HepG2 (cell line): ENCODE measurements around the gene ZNF770. TPM values are rescaled to one million over a fixed set of nuclear protein-coding genes. Genes with fewer than 3 reads are reported as not detected.

Source experiments
- ASH2L ChIP-seq: fragments of 300-600, 200-600 bp; sonication (generic); IDR thresholded peaks from 2 replicates; pipeline ENCODE4 v1.7.0; 2017; ENCODE audit warnings: low read depth, mild to moderate bottlenecking, moderate library complexity, mixed read lengths, low read length; ENCODE audit not compliant: insufficient read length
- CEBPG ChIP-seq: IDR thresholded peaks from 2 replicates; pipeline ENCODE4 v1.6.1; 2016
- HNRNPK ChIP-seq: fragments of 200-400 bp; formaldehyde crosslinking; IDR thresholded peaks from 2 replicates; pipeline ENCODE4 v1.6.1; 2018; ENCODE audit warnings: low read length, low read depth, moderate library complexity, mild to moderate bottlenecking; ENCODE audit not compliant: poor library complexity, severe bottlenecking
- IRX3 ChIP-seq: sonication (generic); formaldehyde crosslinking; IDR thresholded peaks from 2 replicates; pipeline ENCODE4 v1.8.1; 2023; ENCODE audit warnings: mild to moderate bottlenecking, low read depth, missing genetic modification reagents, borderline replicate concordance
- KDM2A ChIP-seq: sonication (generic); formaldehyde crosslinking; IDR thresholded peaks from 2 replicates; pipeline ENCODE4 v1.4.0; 2020; ENCODE audit warnings: low read depth, missing genetic modification reagents, borderline replicate concordance
- MLLT10 ChIP-seq: sonication (generic); formaldehyde crosslinking; IDR thresholded peaks from 2 replicates; pipeline ENCODE4 v1.4.0; 2020; ENCODE audit warnings: missing genetic modification reagents
- MTA3 ChIP-seq: sonication (generic); formaldehyde crosslinking; IDR thresholded peaks from 2 replicates; pipeline ENCODE4 v1.4.0; 2020; ENCODE audit warnings: missing genetic modification reagents
- NFATC3 ChIP-seq: sonication (generic); formaldehyde crosslinking; IDR thresholded peaks from 2 replicates; pipeline ENCODE4 v1.5.1; 2020; ENCODE audit warnings: mild to moderate bottlenecking, missing genetic modification reagents
- RNF219 ChIP-seq: sonication (generic); formaldehyde crosslinking; IDR thresholded peaks from 2 replicates; pipeline ENCODE4 v1.5.0; 2020; ENCODE audit warnings: mild to moderate bottlenecking, missing genetic modification reagents
- XBP1 ChIP-seq: sonication (generic); formaldehyde crosslinking; IDR thresholded peaks from 2 replicates; pipeline ENCODE4 v1.5.0; 2020; ENCODE audit warnings: missing genetic modification reagents
- ZBTB33 ChIP-seq: sonication (generic); formaldehyde crosslinking; IDR thresholded peaks from 2 replicates; pipeline ENCODE4 v1.4.0; 2020; ENCODE audit warnings: missing genetic modification reagents
- ZBTB39 ChIP-seq: sonication (generic); formaldehyde crosslinking; IDR thresholded peaks from 2 replicates; pipeline ENCODE4 v1.5.0; 2020; ENCODE audit warnings: missing genetic modification reagents
- ZMYM4 ChIP-seq: sonication (generic); formaldehyde crosslinking; IDR thresholded peaks from 2 replicates; pipeline ENCODE4 v1.8.1; 2023; ENCODE audit warnings: mild to moderate bottlenecking, missing genetic modification reagents
- polyA plus RNA-seq, 8 experiments: library from polyadenylated mRNA; depleted of rRNA in 3 of 8; stranded (reverse) in 7 of 8; unstranded in 1 of 8; fragments of >200 nt; fragmentation: Illumina TruSeq in 4 of 8; extraction: Trizol in 4 of 8; gene quantifications; 2 replicates each; pipeline versions ENCODE4 v1.2.1 to v1.2.3, GENCODE V29; 2011 to 2016; ENCODE audit warnings: low read depth in 4 of 8, missing spikeins in 1 of 8, mixed read lengths in 1 of 8; ENCODE audit not compliant: insufficient read depth in 1 of 8
- total RNA-seq, 5 experiments: library from RNA; depleted of rRNA; stranded (reverse); fragments of >200 nt; fragmentation: Illumina TruSeq; extraction: Trizol; gene quantifications; 2 replicates each; pipeline ENCODE4 v1.2.3, GENCODE V29; 2016; ENCODE audit warnings: low read depth in 1 of 5
- TF ChIP-seq, protein P1 (sequence below): IDR thresholded peaks from 2 replicates; pipeline ENCODE4 v1.6.1; 2016; ENCODE audit warnings: low read depth, missing genetic modification reagents, missing compliant biosample characterization
- TF ChIP-seq, protein P2 (sequence below): sonication (generic); formaldehyde crosslinking; IDR thresholded peaks from 2 replicates; pipeline ENCODE4 v1.8.1; 2023; ENCODE audit warnings: missing genetic modification reagents, inconsistent platforms, borderline replicate concordance

ZNF770 gene
- total and polyA plus RNA-seq, 2 of the 13 experiments (the other 11 are each of a cell fraction or from before 2014, with no cell fraction given), result 15.5 to 33.1 TPM

GRCh38 chr15:34969340-34970097, 18.6 kb downstream of the ZNF770 start, which contains the start of gene AQR (continued):
- TF ChIP-seq ZBTB39 (no peak), ASH2L (peak; percentile 93), MTA3 (CRISPR knock-in tag) (no peak), KDM2A (CRISPR knock-in tag) (peak; percentile 97), HNRNPK (no peak), RNF219 (CRISPR knock-in tag) (no peak), ZBTB33 (CRISPR knock-in tag) (peak; percentile 54; the same call in 1 of the 2 replicates), CEBPG (CRISPR knock-in tag) (no peak), ZMYM4 (CRISPR knock-in tag) (peak; percentile 99), XBP1 (CRISPR knock-in tag) (0 out of 2 replicates have a peak, but pooled peaks have one; percentile 35), IRX3 (CRISPR knock-in tag) (no peak), NFATC3 (CRISPR knock-in tag) (no peak), MLLT10 (no peak)
- TF ChIP-seq, protein P1, sequence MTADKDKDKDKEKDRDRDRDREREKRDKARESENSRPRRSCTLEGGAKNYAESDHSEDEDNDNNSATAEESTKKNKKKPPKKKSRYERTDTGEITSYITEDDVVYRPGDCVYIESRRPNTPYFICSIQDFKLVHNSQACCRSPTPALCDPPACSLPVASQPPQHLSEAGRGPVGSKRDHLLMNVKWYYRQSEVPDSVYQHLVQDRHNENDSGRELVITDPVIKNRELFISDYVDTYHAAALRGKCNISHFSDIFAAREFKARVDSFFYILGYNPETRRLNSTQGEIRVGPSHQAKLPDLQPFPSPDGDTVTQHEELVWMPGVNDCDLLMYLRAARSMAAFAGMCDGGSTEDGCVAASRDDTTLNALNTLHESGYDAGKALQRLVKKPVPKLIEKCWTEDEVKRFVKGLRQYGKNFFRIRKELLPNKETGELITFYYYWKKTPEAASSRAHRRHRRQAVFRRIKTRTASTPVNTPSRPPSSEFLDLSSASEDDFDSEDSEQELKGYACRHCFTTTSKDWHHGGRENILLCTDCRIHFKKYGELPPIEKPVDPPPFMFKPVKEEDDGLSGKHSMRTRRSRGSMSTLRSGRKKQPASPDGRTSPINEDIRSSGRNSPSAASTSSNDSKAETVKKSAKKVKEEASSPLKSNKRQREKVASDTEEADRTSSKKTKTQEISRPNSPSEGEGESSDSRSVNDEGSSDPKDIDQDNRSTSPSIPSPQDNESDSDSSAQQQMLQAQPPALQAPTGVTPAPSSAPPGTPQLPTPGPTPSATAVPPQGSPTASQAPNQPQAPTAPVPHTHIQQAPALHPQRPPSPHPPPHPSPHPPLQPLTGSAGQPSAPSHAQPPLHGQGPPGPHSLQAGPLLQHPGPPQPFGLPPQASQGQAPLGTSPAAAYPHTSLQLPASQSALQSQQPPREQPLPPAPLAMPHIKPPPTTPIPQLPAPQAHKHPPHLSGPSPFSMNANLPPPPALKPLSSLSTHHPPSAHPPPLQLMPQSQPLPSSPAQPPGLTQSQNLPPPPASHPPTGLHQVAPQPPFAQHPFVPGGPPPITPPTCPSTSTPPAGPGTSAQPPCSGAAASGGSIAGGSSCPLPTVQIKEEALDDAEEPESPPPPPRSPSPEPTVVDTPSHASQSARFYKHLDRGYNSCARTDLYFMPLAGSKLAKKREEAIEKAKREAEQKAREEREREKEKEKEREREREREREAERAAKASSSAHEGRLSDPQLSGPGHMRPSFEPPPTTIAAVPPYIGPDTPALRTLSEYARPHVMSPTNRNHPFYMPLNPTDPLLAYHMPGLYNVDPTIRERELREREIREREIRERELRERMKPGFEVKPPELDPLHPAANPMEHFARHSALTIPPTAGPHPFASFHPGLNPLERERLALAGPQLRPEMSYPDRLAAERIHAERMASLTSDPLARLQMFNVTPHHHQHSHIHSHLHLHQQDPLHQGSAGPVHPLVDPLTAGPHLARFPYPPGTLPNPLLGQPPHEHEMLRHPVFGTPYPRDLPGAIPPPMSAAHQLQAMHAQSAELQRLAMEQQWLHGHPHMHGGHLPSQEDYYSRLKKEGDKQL (CRISPR knock-in tag), result peak; percentile 66; the same call in 1 of the 2 replicates
- TF ChIP-seq, protein P2, sequence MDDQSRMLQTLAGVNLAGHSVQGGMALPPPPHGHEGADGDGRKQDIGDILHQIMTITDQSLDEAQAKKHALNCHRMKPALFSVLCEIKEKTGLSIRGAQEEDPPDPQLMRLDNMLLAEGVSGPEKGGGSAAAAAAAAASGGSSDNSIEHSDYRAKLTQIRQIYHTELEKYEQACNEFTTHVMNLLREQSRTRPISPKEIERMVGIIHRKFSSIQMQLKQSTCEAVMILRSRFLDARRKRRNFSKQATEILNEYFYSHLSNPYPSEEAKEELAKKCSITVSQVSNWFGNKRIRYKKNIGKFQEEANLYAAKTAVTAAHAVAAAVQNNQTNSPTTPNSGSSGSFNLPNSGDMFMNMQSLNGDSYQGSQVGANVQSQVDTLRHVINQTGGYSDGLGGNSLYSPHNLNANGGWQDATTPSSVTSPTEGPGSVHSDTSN (CRISPR knock-in tag), result no peak
